ENCODE data around the gene HOXB9.

DNA sequence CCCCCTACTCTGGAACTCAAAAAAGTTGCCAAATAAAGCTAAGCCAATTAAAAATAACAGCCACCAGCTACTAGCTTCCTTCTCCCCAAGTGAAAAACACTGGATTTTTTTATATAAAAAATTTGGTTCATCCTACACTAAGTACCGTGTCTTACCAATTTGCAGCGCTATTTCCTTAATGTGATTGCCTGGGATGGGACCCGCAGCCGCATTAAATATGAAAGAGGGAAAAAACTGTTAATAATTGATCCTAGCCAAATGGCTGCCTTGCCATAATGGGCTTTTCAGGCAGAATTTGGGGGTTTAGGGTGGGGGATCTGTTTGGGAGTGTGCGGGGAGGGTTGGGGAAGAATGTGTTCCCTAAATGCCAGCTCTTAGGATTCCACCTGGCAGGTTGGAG lies 2.0 kb downstream of the HOXB9 start:
- TF ChIP-seq, protein P1, sequence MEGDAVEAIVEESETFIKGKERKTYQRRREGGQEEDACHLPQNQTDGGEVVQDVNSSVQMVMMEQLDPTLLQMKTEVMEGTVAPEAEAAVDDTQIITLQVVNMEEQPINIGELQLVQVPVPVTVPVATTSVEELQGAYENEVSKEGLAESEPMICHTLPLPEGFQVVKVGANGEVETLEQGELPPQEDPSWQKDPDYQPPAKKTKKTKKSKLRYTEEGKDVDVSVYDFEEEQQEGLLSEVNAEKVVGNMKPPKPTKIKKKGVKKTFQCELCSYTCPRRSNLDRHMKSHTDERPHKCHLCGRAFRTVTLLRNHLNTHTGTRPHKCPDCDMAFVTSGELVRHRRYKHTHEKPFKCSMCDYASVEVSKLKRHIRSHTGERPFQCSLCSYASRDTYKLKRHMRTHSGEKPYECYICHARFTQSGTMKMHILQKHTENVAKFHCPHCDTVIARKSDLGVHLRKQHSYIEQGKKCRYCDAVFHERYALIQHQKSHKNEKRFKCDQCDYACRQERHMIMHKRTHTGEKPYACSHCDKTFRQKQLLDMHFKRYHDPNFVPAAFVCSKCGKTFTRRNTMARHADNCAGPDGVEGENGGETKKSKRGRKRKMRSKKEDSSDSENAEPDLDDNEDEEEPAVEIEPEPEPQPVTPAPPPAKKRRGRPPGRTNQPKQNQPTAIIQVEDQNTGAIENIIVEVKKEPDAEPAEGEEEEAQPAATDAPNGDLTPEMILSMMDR (conservative IDR thresholded peaks at IDR 0.05 in 1 of 2, IDR thresholded peaks at IDR 0.05 in 1 of 2; ENCODE audit: low read depth in 1 of 2, low read length in 2 of 2) = no peak
- no peak for TF ChIP-seq EZH2 (IDR thresholded peaks at IDR 0.05; ENCODE audit: low read length, missing control alignments)

Data from fibroblast of lung (primary cell).